Measurements from ENCODE around the gene PAM16. TPM values are rescaled to one million over a fixed set of nuclear protein-coding genes. Genes with fewer than 3 reads are reported as not detected.

The PAM16 gene
- total and polyA plus RNA-seq, 9 of the 15 experiments (the other 6 are each of a cell fraction or from before 2014, with no cell fraction given): 38.7 to 273 (median 79.3) TPM

DNA sequence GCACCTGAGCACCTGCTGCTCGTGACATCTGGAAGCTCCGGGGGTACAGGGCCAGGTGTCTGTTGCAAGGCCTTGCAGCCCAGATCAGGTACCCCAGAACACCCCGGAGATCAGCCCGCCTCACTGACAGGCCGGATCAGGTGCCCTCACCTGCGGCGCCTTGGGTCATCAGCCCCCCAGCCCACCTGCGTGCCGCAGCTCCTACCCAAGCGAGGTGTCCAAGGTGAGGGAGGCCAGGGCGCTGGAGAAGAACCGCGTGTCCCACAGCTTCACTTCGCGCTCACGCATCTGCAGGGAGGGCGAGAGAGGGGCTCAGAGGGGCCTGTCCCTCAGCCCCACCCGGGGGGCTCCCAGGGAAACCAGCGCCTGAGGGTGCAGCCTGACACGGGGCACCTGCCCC lies 36.7 kb upstream of the PAM16 start (continued):
- TF ChIP-seq, protein P1, sequence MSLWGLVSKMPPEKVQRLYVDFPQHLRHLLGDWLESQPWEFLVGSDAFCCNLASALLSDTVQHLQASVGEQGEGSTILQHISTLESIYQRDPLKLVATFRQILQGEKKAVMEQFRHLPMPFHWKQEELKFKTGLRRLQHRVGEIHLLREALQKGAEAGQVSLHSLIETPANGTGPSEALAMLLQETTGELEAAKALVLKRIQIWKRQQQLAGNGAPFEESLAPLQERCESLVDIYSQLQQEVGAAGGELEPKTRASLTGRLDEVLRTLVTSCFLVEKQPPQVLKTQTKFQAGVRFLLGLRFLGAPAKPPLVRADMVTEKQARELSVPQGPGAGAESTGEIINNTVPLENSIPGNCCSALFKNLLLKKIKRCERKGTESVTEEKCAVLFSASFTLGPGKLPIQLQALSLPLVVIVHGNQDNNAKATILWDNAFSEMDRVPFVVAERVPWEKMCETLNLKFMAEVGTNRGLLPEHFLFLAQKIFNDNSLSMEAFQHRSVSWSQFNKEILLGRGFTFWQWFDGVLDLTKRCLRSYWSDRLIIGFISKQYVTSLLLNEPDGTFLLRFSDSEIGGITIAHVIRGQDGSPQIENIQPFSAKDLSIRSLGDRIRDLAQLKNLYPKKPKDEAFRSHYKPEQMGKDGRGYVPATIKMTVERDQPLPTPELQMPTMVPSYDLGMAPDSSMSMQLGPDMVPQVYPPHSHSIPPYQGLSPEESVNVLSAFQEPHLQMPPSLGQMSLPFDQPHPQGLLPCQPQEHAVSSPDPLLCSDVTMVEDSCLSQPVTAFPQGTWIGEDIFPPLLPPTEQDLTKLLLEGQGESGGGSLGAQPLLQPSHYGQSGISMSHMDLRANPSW (CRISPR knock-in tag; IDR thresholded peaks at IDR 0.05): no peak

DNA sequence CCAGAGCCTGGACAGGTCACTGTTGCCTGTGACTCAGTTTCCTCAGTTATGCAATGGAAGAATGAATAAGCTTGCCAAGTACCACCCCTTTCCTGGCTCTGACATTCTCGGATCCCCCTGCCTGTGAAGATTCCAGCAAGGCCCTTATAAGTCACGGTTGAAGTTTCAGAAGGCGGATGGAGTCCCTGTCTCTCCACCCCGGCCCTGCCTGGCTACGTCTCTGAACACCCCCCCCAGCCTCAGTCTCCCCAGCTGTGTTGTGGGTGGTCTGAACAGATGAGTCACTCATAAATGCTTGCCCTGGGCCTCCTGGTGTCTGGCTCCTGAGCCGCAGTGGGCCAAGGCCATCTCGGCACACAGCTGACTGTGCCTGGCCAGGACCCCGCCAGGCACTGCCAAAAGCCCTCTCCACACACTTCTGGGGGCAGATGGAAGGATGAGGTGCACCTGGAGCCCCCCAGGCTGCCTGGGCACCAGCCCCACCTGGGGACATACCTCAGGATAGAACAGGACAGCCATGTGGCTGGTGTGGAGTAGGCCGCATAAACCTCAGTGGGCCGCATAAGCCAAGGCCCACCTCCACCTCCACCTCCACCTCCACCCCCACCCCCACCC lies 35.9 kb upstream of the PAM16 start:
- intact Hi-C loops (cut with micrococcal nuclease) (no loop called here), in situ Hi-C loops (cut with MboI) (no loop called here)
- no peak overlapping the region for H3K4me3 ChIP-seq
- no peak overlapping the region; a peak in 1 of 4 replicates for H3K9ac ChIP-seq (ENCODE audit: insufficient read depth in 1 of 2, low read depth in 2 of 2, low read length in 2 of 2)
- DNase-seq (ENCODE audit: extremely low read depth in 1 of 4, low spot score in 3 of 4) (no peak), ATAC-seq (no peak), FAIRE-seq (no peak)
- peaks cover 68% of the 10 kb centered on the region; the same call in 1 of the 3 replicates for H3K36me3 ChIP-seq (ENCODE audit: control insufficient read depth, insufficient read depth, low read length)
- TF ChIP-seq, protein P2, sequence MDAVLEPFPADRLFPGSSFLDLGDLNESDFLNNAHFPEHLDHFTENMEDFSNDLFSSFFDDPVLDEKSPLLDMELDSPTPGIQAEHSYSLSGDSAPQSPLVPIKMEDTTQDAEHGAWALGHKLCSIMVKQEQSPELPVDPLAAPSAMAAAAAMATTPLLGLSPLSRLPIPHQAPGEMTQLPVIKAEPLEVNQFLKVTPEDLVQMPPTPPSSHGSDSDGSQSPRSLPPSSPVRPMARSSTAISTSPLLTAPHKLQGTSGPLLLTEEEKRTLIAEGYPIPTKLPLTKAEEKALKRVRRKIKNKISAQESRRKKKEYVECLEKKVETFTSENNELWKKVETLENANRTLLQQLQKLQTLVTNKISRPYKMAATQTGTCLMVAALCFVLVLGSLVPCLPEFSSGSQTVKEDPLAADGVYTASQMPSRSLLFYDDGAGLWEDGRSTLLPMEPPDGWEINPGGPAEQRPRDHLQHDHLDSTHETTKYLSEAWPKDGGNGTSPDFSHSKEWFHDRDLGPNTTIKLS (IDR thresholded peaks at IDR 0.05; ENCODE audit: borderline replicate concordance, low read depth): no peak
- no peak for TF ChIP-seq GABPA (tag; conservative IDR thresholded peaks at IDR 0.05; ENCODE audit: low read depth)
- H3K4me1 ChIP-seq (replicated peaks in 1 of 2; ENCODE audit: control insufficient read depth in 2 of 2, insufficient read depth in 2 of 2, low read length in 2 of 2): peaks cover 0 to 24% of the 10 kb centered on the region in 2 experiments; a peak in 1 of 5 replicates
- peaks cover 3% of the 10 kb centered on the region for H3K9me1 ChIP-seq (ENCODE audit: control insufficient read depth, insufficient read depth, low read length)
- H3K27ac ChIP-seq (ENCODE audit: extremely low read depth, low read depth, low read length): no peak overlapping the region
- BruUV-seq (replicated peaks): no TSS peak
- H3K27me3 ChIP-seq (ENCODE audit: control insufficient read depth in 2 of 2, insufficient read depth in 2 of 2, low read length in 2 of 2): no peaks in the 10 kb centered on the region
- ChIA-PET POLR2A (interaction anchor here (0.6 to 1.3 kb wide), 3 partner anchors 12 to 229 kb away, joined by 3 to 4 read pairs (median 3); no protein-coding TSS in a partner anchor), CTCF (ENCODE audit: low intra/inter-chr PET ratio) (no interaction called here)
- H3K79me2 ChIP-seq (ENCODE audit: control insufficient read depth, insufficient read depth, low read length): no peaks in the 10 kb centered on the region
- no peaks in the 10 kb centered on the region for H3K9me3 ChIP-seq (replicated peaks; ENCODE audit: control insufficient read depth, insufficient read depth, low read depth, low read length)
- no peak overlapping the region for H3K4me2 ChIP-seq (ENCODE audit: insufficient read depth, low read length)
- H2AFZ ChIP-seq (ENCODE audit: low read depth, low read length): no peak overlapping the region
- whole genome bisulfite sequencing (ENCODE audit: insufficient coverage, low coverage, missing lambda C conversion rate): 91% methylated on average over 10 of the region's 10 CpGs
- H4K20me1 ChIP-seq (replicated peaks; ENCODE audit: control insufficient read depth, insufficient read depth, low read length): no peaks in the 10 kb centered on the region

Data from K562 (cell line).